KOPT-K1 (cell line): Measurements from ENCODE around the gene HAP1.
A peak's percentile ranks its signal among the peaks of the same experiment; 100 is the strongest.
"Not testable (repeated sequence)": the region's sequence is repeated elsewhere in the genome, so short reads cannot be mapped to it uniquely, and the experiment has no call there.

ENCODE experiments used
- H3K27ac ChIP-seq: fragments of 200-600 bp; sonication (generic); 2 replicates; pipeline ENCODE4 v1.5.1; 2016; ENCODE audit warnings: antibody characterized with exemption, mild to moderate bottlenecking, low read depth, low read length; ENCODE audit not compliant: poor library complexity, severe bottlenecking
- H3K36me3 ChIP-seq: fragments of 200-600 bp; sonication (generic); 2 replicates; pipeline ENCODE4 v1.5.1; 2017; ENCODE audit warnings: antibody characterized with exemption, mild to moderate bottlenecking, low read length, moderate library complexity; ENCODE audit not compliant: insufficient read depth
- H3K9me3 ChIP-seq: fragments of 200-600 bp; sonication (generic); 2 replicates; pipeline ENCODE4 v1.5.1; 2017; ENCODE audit warnings: antibody characterized with exemption, low read length, mild to moderate bottlenecking; ENCODE audit not compliant: insufficient read depth, poor library complexity, severe bottlenecking

Gene HAP1

GRCh38 chr17:41695134-41695661, 39.2 kb downstream of the HAP1 start:
- no peaks in the 10 kb centered on the region for H3K9me3 ChIP-seq

GRCh38 chr17:41692722-41693521, 41.5 kb downstream of the HAP1 start:
- H3K36me3 ChIP-seq = peaks cover 61% of the 10 kb centered on the region
- no peaks in the 10 kb centered on the region for H3K9me3 ChIP-seq
- H3K27ac ChIP-seq = no peak overlapping the region

More at GRCh38 chr17:41695134-41695661, 39.2 kb downstream of the HAP1 start:
- peaks cover 52% of the 10 kb centered on the region for H3K36me3 ChIP-seq
- H3K27ac ChIP-seq = no peak overlapping the region

- Histone ChIP-seq H3K27ac (no peak overlapping the region), H3K36me3 (peaks cover 61% of the 10 kb centered on the region), H3K9me3 (no peaks in the 10 kb centered on the region)
These were observed 43.2 kb downstream of the HAP1 start for GRCh38 chr17:41691031-41691777.

GRCh38 chr17:41690497-41690896, 43.9 kb downstream of the HAP1 start:
- Histone ChIP-seq H3K27ac (no peak overlapping the region), H3K9me3 (no peaks in the 10 kb centered on the region), H3K36me3 (peaks cover 61% of the 10 kb centered on the region)

- Histone ChIP-seq H3K9me3 (no peaks in the 10 kb centered on the region), H3K27ac (peak overlapping the region; percentile 95), H3K36me3 (peaks cover 54% of the 10 kb centered on the region)
These were observed 44.7 kb downstream of the HAP1 start for GRCh38 chr17:41689497-41690299.

GRCh38 chr17:41688641-41689496, 45.6 kb downstream of the HAP1 start, which contains the start of gene EIF1:
TSS of gene EIF1 (plus strand) at chr17:41688885. CDS start at chr17:41689039, 154 bp downstream.
- Histone ChIP-seq H3K36me3 (peaks cover 45% of the 10 kb centered on the region), H3K27ac (peak within 1 kb of the TSS; percentile 95), H3K9me3 (no peaks in the 10 kb centered on the region)

GRCh38 chr17:41687828-41688640, 46.4 kb downstream of the HAP1 start:
- Histone ChIP-seq H3K9me3 (no peaks in the 10 kb centered on the region), H3K36me3 (peaks cover 37% of the 10 kb centered on the region), H3K27ac (peak overlapping the region; percentile 95)

GRCh38 chr17:41686281-41686680, 48.2 kb downstream of the HAP1 start:
- H3K27ac ChIP-seq = no peak overlapping the region
- H3K9me3 ChIP-seq = no peaks in the 10 kb centered on the region
- peaks cover 20% of the 10 kb centered on the region for H3K36me3 ChIP-seq

- H3K9me3 ChIP-seq = not testable (repeated sequence)
These were observed 48.7 kb downstream of the HAP1 start for GRCh38 chr17:41685753-41686152.

GRCh38 chr17:41684035-41684434, 50.4 kb downstream of the HAP1 start:
- Histone ChIP-seq H3K9me3 (no peaks in the 10 kb centered on the region), H3K36me3 (no peaks in the 10 kb centered on the region), H3K27ac (no peak overlapping the region)

More at GRCh38 chr17:41685753-41686152, 48.7 kb downstream of the HAP1 start:
- H3K36me3 ChIP-seq = peaks cover 14% of the 10 kb centered on the region
- not testable (repeated sequence) for H3K27ac ChIP-seq

GRCh38 chr17:41683441-41684007, 50.9 kb downstream of the HAP1 start:
- Histone ChIP-seq H3K27ac (no peak overlapping the region), H3K9me3 (no peaks in the 10 kb centered on the region), H3K36me3 (no peaks in the 10 kb centered on the region)

GRCh38 chr17:41682631-41683030, 51.8 kb downstream of the HAP1 start:
- no peaks in the 10 kb centered on the region for H3K9me3 ChIP-seq
- no peaks in the 10 kb centered on the region for H3K36me3 ChIP-seq
- peak overlapping the region; percentile 46 for H3K27ac ChIP-seq

- Histone ChIP-seq H3K36me3 (no peaks in the 10 kb centered on the region), H3K27ac (peak overlapping the region; percentile 46), H3K9me3 (no peaks in the 10 kb centered on the region)
These were observed 52.7 kb downstream of the HAP1 start for GRCh38 chr17:41681776-41682175.
